Suprapubic skin (tissue), 4 donors: Measurements from ENCODE around the gene GRID2.

ENCODE experiments used
- CTCF ChIP-seq, 2 donors: fragments of 200-600 bp in 1 of 2; fragments of 450-650 bp in 1 of 2; sonication (generic) in 1 of 2; IDR thresholded peaks; one replicate each; pipeline ENCODE4 v1.5.1; 2016 to 2019; ENCODE audit warnings: antibody characterized with exemption in 2 of 2, mild to moderate bottlenecking in 1 of 2, moderate library complexity in 1 of 2
- EP300 ChIP-seq: sonication (generic); formaldehyde crosslinking; IDR thresholded peaks from one replicate; pipeline ENCODE4 v1.6.1; 2017; ENCODE audit warnings: antibody characterized with exemption
- POLR2A ChIP-seq, 2 donors: fragments of 450-650 bp; IDR thresholded peaks; one replicate each; pipeline ENCODE4 v1.6.1; 2017; ENCODE audit warnings: antibody characterized with exemption in 2 of 2, mild to moderate bottlenecking in 2 of 2, moderate library complexity in 2 of 2
- POLR2AphosphoS5 ChIP-seq, 3 donors: sonication (generic); formaldehyde crosslinking; IDR thresholded peaks; one replicate each; pipeline ENCODE4 v1.6.1; 2017; ENCODE audit warnings: antibody characterized with exemption in 3 of 3

- TF ChIP-seq POLR2A (IDR thresholded peaks at IDR 0.05) (no peak), EP300 (no peak), CTCF (IDR thresholded peaks at IDR 0.05) (no peak), POLR2AphosphoS5 (IDR thresholded peaks at IDR 0.05) (no peak)
Measured at GRCh38 chr4:93743022-93743421, 1439.3 kb downstream of the GRID2 start.
